Epithelial cell of esophagus (primary cell): Measurements from ENCODE around the gene EZH2.

Experiments used
- DNase-seq: peaks from one replicate; pipeline ENCODE4 v3.0.0; 2010; ENCODE audit warnings: low read depth
- H3K4me3 ChIP-seq: 2 replicates; pipeline ENCODE4 v1.5.1; 2011; ENCODE audit warnings: mild to moderate bottlenecking, low read length, control low read depth
- TF ChIP-seq, protein P1 (sequence below): IDR thresholded peaks from 2 replicates; pipeline ENCODE4 v1.5.1; 2011; ENCODE audit warnings: low read depth, mild to moderate bottlenecking, low read length, control low read depth, inconsistent platforms; ENCODE audit not compliant: insufficient read depth; ENCODE audit errors: missing control alignments

EZH2 gene

DNA sequence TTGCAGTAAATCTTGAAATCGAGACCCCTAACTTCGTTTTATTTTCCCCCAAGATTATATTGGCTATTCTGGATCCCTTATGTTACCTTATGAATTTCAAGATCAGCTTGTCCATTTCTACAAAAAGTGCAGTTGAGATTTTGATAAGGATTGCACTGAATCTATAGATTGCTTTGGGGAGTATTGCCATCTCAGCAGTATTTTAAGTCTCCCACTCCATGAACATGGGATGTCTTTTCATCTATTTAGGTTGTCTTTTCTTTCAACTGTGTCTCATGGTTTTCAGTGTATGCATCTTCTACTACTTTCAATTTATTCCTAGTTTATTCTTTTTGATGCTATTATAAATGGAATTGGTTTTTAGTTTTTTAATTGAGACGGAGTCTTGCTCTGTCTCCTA, 89.6 kb downstream of the EZH2 start:
- TF ChIP-seq, protein P1, sequence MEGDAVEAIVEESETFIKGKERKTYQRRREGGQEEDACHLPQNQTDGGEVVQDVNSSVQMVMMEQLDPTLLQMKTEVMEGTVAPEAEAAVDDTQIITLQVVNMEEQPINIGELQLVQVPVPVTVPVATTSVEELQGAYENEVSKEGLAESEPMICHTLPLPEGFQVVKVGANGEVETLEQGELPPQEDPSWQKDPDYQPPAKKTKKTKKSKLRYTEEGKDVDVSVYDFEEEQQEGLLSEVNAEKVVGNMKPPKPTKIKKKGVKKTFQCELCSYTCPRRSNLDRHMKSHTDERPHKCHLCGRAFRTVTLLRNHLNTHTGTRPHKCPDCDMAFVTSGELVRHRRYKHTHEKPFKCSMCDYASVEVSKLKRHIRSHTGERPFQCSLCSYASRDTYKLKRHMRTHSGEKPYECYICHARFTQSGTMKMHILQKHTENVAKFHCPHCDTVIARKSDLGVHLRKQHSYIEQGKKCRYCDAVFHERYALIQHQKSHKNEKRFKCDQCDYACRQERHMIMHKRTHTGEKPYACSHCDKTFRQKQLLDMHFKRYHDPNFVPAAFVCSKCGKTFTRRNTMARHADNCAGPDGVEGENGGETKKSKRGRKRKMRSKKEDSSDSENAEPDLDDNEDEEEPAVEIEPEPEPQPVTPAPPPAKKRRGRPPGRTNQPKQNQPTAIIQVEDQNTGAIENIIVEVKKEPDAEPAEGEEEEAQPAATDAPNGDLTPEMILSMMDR: no peak
- DNase-seq: no peak
- no peak overlapping the region for H3K4me3 ChIP-seq

DNA sequence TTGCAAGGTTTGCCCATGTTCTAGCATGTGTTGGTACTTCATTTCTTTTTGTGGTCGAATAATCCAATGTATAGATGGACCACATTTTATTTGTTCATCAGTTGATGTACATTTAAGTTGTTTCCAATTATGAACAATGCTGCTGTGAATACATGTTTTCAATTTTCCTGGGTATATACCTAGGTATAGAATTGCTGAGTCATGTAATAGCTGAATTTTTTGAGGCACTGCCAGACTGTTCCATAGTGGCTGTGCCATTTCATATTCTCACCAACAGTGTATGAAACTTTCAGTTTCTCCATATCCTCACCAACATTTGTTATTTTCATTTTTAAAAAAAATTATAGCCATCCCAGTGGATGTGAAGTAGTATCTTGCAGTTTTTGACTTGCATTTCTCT, 90.5 kb downstream of the EZH2 start:
- no peak overlapping the region for H3K4me3 ChIP-seq
- TF ChIP-seq, protein P1: no peak
- no peak for DNase-seq

DNA sequence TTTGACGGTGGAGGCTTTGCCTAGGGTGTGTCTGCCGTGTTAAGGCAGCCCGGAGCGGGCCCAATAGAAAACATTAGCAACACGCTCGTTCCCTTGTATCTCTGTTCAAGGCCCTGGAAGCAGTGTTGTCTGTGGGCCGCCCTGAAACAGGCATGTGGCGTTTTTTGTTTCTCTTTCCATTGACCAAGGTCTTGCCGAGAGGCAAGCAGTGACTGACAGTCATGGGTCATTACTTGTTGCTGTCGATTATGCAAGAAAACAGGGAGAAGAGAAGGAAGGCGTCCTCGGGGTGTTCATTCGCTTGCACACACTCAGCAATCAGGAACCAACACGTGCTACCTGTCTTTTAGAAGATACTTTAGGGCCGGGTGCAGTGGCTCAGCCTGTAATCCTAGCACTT, 92.5 kb downstream of the EZH2 start:
- H3K4me3 ChIP-seq: no peak overlapping the region
- TF ChIP-seq, protein P1: no peak
- no peak for DNase-seq

DNA sequence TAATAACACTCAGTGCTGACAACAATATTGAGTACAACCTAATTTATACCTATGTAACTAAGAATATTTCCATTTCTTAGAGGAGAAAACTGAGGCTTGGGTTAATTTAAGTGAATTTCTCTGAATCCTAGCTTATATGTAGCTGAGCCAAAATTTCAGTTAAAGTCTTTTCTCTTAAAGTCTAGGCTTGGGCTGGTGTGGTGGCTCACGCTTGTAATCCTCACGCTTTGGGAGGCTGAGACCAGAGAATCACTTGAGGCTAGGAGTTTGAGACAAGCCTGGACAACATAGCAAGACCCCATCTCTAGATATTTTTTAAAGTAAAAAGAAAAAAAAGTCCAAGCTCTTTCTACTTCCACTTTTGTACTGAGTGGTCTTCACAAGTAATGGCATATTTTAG, 93.2 kb downstream of the EZH2 start:
- TF ChIP-seq, protein P1: no peak
- no peak for DNase-seq
- H3K4me3 ChIP-seq: no peak overlapping the region

GRCh38 chr7:148790131-148790726, 93.9 kb downstream of the EZH2 start:
- TF ChIP-seq, protein P1: no peak
- no peak overlapping the region for H3K4me3 ChIP-seq
- DNase-seq: no peak

GRCh38 chr7:148789220-148789619, 94.9 kb downstream of the EZH2 start:
- no peak overlapping the region for H3K4me3 ChIP-seq
- TF ChIP-seq, protein P1: no peak
- DNase-seq: no peak

DNA sequence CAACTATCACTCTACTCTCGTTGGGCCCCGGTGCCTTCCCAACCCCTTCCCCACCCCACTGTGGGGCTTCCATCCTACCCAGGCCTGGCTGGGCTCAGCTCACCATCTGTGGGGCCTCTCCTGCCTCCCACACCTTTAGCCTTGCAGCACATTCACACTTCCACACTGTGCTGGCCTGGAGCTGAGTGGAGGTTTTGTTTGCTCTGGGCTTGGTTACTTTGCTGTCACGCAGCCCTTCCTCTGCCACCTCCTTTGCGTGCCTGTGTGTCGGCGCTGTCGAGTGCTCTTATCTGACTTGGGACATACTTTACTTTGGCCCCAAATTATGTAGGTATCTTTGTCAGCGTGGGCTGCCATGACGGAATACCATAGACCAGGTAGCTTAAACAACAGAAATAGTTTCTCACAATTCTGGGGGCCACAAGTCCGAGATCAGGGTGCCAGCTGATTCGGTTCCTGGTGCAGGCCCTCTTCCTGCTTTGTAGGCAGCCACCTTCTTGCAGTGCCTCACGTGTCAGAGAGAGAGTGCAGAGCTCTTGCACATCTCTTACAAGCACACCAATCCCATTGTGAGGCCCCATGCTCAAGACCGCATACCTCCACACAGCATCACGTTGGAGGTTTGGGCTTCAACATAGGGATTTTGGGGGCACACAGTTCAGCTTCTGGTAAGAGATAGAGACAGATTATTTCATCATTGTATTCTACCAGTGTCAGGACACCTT, 96.4 kb downstream of the EZH2 start:
- DNase-seq: no peak
- TF ChIP-seq, protein P1: no peak
- no peak overlapping the region for H3K4me3 ChIP-seq
